ENCODE results near the gene VWA8. TPM values are rescaled to one million over a fixed set of nuclear protein-coding genes. Genes with fewer than 3 reads are reported as not detected.

VWA8 gene
- total RNA-seq, 1 experiment from 2014 or later: 22.6 TPM

DNA sequence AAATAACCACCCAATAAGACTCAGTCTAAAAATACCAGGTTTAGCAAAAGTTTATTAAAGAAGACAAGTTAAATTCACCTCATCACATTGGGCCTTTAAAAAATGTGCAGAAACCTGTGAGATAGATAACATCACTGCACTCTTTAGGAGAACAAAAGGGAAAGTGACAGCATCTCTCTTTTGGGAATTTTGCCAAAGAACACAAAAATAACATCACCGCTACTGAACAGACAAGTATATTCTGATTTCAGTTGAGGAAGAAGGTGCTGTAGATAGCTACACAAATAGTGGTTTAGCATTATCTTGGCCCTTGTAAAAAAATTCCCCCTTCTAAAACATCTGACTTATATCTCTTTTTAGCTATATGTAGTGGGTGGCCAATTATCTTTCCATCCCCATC lies 244.7 kb downstream of the VWA8 start:
- Histone ChIP-seq H3K9ac (ENCODE audit: low read length) (no peak overlapping the region), H3K27me3 (ENCODE audit: insufficient read depth, low read length) (no peaks in the 10 kb centered on the region), H2AFZ (ENCODE audit: low read depth, low read length, poor library complexity, severe bottlenecking) (no peak overlapping the region), H3K4me2 (ENCODE audit: low read length) (no peak overlapping the region), H3K36me3 (ENCODE audit: control insufficient read depth in 1 of 2, insufficient read depth in 2 of 2, low read length in 2 of 2) (peaks cover 0 to 3% of the 10 kb centered on the region in 2 experiments; a peak in 1 of 4 replicates), H3K9me3 (ENCODE audit: control insufficient read depth in 1 of 2, insufficient read depth in 1 of 2, low read depth in 1 of 2, low read length in 2 of 2) (no peaks in the 10 kb centered on the region), H3K9me2 (ENCODE audit: insufficient read depth) (no peaks in the 10 kb centered on the region), H4K20me1 (ENCODE audit: insufficient read depth) (no peaks in the 10 kb centered on the region), H3K27ac (ENCODE audit: low read depth, low read length) (no peak overlapping the region), H3K4me1 (ENCODE audit: control insufficient read depth in 1 of 2, insufficient read depth in 2 of 2, low read length in 2 of 2) (no peaks in the 10 kb centered on the region), H3K4me3 (replicated peaks in 1 of 2; ENCODE audit: low read depth in 1 of 2, low read length in 2 of 2) (no peak overlapping the region), H3K79me2 (ENCODE audit: insufficient read depth, low read length) (no peaks in the 10 kb centered on the region)
- ATAC-seq: no peak
- intact Hi-C loops (cut with micrococcal nuclease): no loop called here
- no TSS peak for BruUV-seq (replicated peaks)
- RAD21 ChIA-PET (ENCODE audit: low non-redundant PET in 1 of 2, low total read pairs in 2 of 2, uncharacterized antibody in 2 of 2, unreplicated experiment in 2 of 2): no interaction called here
- POLR2A ChIA-PET: no interaction called here
- TF ChIP-seq RAD21 (IDR thresholded peaks at IDR 0.05; ENCODE audit: low read depth): no peak
- no peak for TF ChIP-seq POLR2AphosphoS5 (IDR thresholded peaks at IDR 0.05; ENCODE audit: low read depth, low read length)
- TF ChIP-seq JUND (IDR thresholded peaks at IDR 0.05): no peak
- CTCF ChIA-PET: no interaction called here
- DNase-seq (ENCODE audit: low read depth, low spot score): no peak

GRCh38 chr13:41713405-41713804 lies 247.5 kb downstream of the VWA8 start:
- Histone ChIP-seq H3K4me1 (ENCODE audit: control insufficient read depth in 1 of 2, insufficient read depth in 2 of 2, low read length in 2 of 2) (no peaks in the 10 kb centered on the region), H3K27me3 (ENCODE audit: insufficient read depth, low read length) (no peaks in the 10 kb centered on the region), H4K20me1 (ENCODE audit: insufficient read depth) (no peaks in the 10 kb centered on the region), H3K9me2 (ENCODE audit: insufficient read depth) (no peaks in the 10 kb centered on the region), H3K79me2 (ENCODE audit: insufficient read depth, low read length) (no peaks in the 10 kb centered on the region), H3K9me3 (ENCODE audit: control insufficient read depth in 1 of 2, insufficient read depth in 1 of 2, low read depth in 1 of 2, low read length in 2 of 2) (no peaks in the 10 kb centered on the region), H3K4me2 (ENCODE audit: low read length) (no peak overlapping the region), H2AFZ (ENCODE audit: low read depth, low read length, poor library complexity, severe bottlenecking) (no peak overlapping the region), H3K4me3 (replicated peaks in 1 of 2; ENCODE audit: low read depth in 1 of 2, low read length in 2 of 2) (no peak overlapping the region), H3K27ac (ENCODE audit: low read depth, low read length) (no peak overlapping the region), H3K36me3 (ENCODE audit: control insufficient read depth in 1 of 2, insufficient read depth in 2 of 2, low read length in 2 of 2) (no peaks in the 10 kb centered on the region), H3K9ac (ENCODE audit: low read length) (no peak overlapping the region)
- ChIA-PET POLR2A (no interaction called here), CTCF (no interaction called here), RAD21 (ENCODE audit: low non-redundant PET in 1 of 2, low total read pairs in 2 of 2, uncharacterized antibody in 2 of 2, unreplicated experiment in 2 of 2) (no interaction called here)
- intact Hi-C loops (cut with micrococcal nuclease): no loop called here
- no TSS peak for BruUV-seq (replicated peaks)
- no peak for ATAC-seq
- DNase-seq (ENCODE audit: low read depth, low spot score): no peak
- no peak for TF ChIP-seq JUND (IDR thresholded peaks at IDR 0.05)
- TF ChIP-seq RAD21 (IDR thresholded peaks at IDR 0.05; ENCODE audit: low read depth): no peak
- no peak for TF ChIP-seq SRF (IDR thresholded peaks at IDR 0.05; ENCODE audit: low read depth)
- no peak for TF ChIP-seq CBX3 (IDR thresholded peaks at IDR 0.05; ENCODE audit: low read depth)
- TF ChIP-seq ZFX (IDR thresholded peaks at IDR 0.05): no peak

All from HCT116 (cell line).